GM12874 (cell line): ENCODE results near the gene RUNX3.

Experiments
- TF ChIP-seq, protein P1 (sequence below): IDR thresholded peaks from 2 replicates; pipeline ENCODE4 v1.5.1; 2011; ENCODE audit warnings: low read depth, mild to moderate bottlenecking, control low read depth, low read length, moderate library complexity; ENCODE audit not compliant: insufficient read depth

The RUNX3 gene

DNA sequence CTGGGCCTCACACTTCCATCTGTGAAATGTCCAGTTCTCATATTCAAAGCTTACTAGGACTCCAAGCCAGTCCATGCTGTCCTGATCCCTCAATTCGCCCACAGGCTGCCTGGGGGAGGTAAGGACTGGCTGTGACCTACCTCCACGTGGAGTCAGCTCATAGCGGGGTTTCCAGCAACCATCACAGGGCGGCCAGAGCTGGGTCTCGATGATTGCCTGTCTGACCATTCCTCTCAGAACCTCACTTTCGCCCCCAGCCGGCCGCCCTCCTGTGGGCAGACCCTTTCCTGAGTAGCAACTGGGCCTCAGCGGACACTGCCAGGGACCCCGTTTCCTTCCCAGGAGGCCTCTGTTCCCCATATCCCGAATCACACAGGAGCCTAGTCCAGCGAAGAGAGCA, 3.4 kb upstream of the RUNX3 start:
- TF ChIP-seq, protein P1, sequence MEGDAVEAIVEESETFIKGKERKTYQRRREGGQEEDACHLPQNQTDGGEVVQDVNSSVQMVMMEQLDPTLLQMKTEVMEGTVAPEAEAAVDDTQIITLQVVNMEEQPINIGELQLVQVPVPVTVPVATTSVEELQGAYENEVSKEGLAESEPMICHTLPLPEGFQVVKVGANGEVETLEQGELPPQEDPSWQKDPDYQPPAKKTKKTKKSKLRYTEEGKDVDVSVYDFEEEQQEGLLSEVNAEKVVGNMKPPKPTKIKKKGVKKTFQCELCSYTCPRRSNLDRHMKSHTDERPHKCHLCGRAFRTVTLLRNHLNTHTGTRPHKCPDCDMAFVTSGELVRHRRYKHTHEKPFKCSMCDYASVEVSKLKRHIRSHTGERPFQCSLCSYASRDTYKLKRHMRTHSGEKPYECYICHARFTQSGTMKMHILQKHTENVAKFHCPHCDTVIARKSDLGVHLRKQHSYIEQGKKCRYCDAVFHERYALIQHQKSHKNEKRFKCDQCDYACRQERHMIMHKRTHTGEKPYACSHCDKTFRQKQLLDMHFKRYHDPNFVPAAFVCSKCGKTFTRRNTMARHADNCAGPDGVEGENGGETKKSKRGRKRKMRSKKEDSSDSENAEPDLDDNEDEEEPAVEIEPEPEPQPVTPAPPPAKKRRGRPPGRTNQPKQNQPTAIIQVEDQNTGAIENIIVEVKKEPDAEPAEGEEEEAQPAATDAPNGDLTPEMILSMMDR, result no peak

DNA sequence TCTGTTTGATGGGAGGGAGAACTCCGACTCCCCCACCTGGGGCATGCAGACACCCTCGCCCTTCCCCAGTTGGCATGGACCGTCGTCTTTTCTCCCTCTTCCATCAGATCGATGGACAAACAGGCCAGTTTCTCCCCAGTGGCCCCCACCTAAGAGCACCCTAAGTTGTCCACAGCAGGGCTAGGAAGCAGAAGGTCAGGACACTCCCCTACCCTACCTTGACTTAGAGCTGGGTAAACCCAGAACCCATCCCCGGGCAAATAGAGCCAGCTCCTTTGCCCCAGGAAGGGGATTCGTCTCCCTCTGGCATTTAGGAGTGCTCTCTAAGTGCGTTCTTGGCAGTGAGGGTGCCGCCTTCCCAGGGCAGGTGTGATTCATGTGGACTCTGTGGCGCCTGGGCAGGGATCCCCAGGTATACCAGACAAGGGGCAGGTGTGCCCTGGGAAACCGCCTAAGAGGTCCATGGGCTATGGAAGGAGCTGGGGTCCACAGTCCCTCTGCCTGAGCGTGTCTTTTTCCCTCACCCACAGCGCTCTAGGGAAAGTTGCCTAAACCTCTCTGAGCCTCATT, 2.7 kb upstream of the RUNX3 start:
- TF ChIP-seq, protein P1, result no peak

DNA sequence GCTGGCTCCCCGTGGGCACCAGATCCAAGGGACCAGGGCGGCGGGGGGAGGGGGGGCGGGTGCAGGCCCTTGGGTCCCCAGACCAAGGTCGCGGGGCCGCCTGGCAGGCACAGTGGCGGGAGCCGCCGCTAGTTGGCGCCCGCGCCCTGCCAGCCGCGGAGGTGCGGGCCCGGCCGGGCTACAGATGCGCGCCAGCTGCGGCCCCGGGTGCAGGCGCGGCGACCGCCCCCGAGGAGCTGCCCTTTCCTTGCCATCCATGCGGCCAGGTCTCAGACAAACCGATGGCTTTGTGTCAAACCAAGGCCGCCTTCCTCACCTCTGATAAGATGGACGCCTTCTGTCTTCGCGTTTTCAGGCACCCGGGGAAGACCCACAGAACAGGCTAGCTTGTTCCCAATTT, 2.2 kb upstream of the RUNX3 start:
- TF ChIP-seq, protein P1, result peak; percentile 86

DNA sequence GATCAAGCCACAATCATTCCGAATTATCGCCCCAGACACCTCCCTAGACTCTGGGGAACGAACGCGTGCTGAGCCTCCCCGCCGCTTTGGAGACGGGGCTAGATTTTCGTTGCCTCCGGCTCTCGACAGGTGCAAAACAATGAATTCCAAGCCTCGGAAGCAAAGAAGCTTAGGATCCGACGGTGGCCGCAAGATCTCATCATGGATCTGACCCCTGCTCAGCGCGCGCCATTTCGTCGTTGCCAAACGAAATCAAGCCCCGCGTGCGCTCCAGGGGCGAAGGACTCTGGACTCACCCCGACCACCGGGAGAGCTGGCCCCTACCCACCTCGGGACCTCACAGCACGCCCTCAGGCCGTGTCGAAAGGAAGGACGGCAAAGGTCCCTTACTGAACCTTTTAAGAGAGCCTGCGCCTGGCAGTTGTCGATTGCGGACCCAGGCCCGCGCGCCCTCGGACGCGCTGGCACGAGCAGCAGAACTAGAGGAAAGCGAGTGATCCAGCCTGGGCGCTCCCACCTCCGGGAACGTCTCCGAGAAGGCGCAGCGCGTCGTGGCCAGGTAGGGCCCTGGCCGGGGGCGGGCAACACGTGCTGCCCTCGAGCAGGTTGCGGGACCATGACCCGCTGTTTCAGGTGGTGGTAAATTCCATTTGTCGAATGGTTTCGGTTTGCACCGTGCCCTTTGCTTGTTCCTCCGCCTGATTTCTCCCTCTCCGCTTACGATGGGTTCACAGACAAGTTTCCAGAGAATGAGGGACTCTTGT, 1.6 kb upstream of the RUNX3 start:
- TF ChIP-seq, protein P1, result no peak

DNA sequence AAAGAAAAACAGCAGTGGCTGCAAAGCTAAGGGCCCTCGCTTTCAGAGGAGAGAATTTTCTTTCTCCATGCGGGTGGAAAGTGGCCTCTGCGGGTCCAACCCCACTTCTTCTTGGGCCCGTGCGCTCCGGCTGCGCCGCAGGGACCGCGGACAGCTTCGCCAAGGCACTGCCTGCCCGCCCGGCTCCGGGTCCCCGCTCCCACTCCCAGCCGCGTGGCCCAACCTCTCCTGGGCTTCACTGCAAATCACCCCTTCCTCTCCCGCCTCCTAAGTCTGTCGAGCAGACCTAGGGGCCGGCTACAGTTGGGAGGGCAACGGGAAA, 1.0 kb upstream of the RUNX3 start:
- TF ChIP-seq, protein P1, result no peak

DNA sequence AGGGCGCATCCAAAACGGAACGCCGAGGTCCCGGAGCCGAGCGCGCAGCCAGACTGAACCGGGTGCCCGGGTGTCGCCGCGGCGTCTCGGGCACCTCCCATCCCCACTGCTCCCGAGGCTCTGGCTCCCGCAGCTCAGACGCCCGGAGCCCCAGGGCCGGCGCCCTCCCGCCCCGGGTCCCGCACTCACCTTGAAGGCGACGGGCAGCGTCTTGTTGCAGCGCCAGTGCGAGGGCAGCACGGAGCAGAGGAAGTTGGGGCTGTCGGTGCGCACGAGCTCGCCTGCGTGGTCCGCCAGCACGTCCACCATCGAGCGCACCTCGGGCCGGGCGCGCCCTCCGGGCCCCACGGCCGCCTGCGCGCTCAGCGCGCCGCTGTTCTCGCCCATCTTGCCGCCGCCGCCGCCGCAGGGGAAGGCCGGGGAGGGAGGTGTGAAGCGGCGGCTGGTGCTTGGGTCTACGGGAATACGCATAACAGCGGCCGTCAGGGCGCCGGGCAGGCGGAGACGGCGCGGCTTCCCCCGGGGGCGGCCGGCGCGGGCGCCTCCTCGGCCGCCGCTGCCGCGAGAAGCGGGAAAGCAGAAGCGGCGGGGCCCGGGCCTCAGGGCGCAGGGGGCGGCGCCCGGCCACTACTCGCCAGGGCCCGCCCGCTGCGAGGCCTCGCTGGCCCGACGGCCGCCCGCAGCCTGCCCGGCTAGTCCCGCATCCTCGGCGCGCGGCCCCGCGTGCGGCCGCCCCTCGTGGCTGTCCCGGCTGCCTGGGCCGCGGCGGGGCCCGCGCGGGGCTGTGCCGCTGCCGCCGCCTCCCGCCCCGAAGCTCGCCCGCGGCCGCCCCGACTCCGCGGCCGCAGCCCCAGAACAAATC, 447 bp downstream of the RUNX3 start:
- TF ChIP-seq, protein P1, result no peak

DNA sequence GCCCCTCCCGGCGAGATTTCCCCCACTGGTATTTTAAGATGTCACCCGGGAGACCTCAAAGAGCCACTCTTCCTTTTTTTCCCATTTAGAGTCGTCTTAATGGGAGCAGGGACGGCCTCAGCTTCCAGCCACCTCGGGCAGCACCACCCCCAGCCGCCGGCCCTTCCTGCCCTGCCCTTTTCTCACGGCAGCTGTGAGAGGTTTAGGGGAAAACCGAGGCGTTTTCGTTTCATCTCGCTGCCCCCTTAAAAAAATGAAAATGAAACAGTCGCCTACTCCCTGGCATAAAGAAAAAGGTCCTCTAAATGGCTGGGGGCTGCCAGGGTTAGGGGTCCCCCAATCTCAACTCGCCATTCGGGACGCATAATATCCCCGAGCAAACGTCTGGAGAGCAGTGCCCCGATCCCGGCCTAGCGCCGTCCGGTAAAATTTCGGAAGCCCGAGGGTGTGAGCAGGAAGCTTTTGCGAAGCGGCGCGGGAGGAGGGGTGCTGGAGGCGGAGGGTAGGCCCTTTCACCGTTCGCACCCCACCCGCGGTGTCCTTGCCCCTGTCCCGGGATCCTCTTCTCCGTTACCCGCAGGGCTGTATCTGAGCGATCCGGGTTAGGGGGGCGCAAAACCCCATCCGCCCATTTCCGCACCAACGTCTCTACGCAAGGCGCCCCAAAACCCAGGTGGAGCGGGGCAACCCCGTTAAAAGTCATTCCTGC, 1.2 kb downstream of the RUNX3 start:
- TF ChIP-seq, protein P1, result no peak
